Nephron progenitor cell (in vitro differentiated cells): ENCODE measurements around the gene CREBBP.
"Not testable (repeated sequence)": the region's sequence is repeated elsewhere in the genome, so short reads cannot be mapped to it uniquely, and the experiment has no call there.

Experiments used
- DNase-seq: peaks from one replicate; pipeline ENCODE4 v3.0.0; 2021
- H3K27ac Mint-ChIP-seq: 2 replicates; pipeline ENCODE4 v1.8.0; 2021; ENCODE audit warnings: mild to moderate bottlenecking, moderate library complexity, mixed read lengths
- H3K27me3 Mint-ChIP-seq: 2 replicates; pipeline ENCODE4 v1.8.0; 2021; ENCODE audit warnings: mild to moderate bottlenecking, low read depth, mixed read lengths; ENCODE audit not compliant: poor library complexity
- H3K36me3 Mint-ChIP-seq: 2 replicates; pipeline ENCODE4 v1.8.0; 2021; ENCODE audit warnings: low read depth, mixed read lengths
- H3K4me1 Mint-ChIP-seq: 2 replicates; pipeline ENCODE4 v1.8.0; 2021; ENCODE audit warnings: mixed read lengths
- H3K4me3 Mint-ChIP-seq: 2 replicates; pipeline ENCODE4 v1.8.0; 2021; ENCODE audit warnings: mild to moderate bottlenecking, moderate library complexity, mixed read lengths
- H3K9me3 Mint-ChIP-seq: 2 replicates; pipeline ENCODE4 v1.8.0; 2021; ENCODE audit warnings: mild to moderate bottlenecking, moderate library complexity, mixed read lengths
- CTCF ChIP-seq: fragments of 200-600 bp; sonication (generic); IDR thresholded peaks from 2 replicates; pipeline ENCODE4 v1.5.0; 2021; ENCODE audit warnings: antibody characterized with exemption

The CREBBP gene

GRCh38 chr16:3717235-3718018, 163.1 kb downstream of the CREBBP start, which contains the start of gene TRAP1:
Gene TRAP1 (minus strand): TSS chr16:3717524. CDS start chr16:3717508, 16 bp downstream.
- peak; percentile 94 for DNase-seq
- Mint-ChIP-seq H3K9me3 (no peaks in the 10 kb centered on the region), H3K4me1 (peaks cover 40% of the 10 kb centered on the region), H3K4me3 (peak within 1 kb of the TSS; percentile 83), H3K27ac (peak within 1 kb of the TSS; percentile 16), H3K36me3 (peaks cover 27% of the 10 kb centered on the region), H3K27me3 (no peaks in the 10 kb centered on the region)
- TF ChIP-seq CTCF = no peak

- Mint-ChIP-seq H3K4me3 (peak overlapping the region; percentile 83), H3K36me3 (peaks cover 32% of the 10 kb centered on the region), H3K9me3 (no peaks in the 10 kb centered on the region), H3K4me1 (peaks cover 43% of the 10 kb centered on the region), H3K27ac (no peak overlapping the region), H3K27me3 (no peaks in the 10 kb centered on the region)
- TF ChIP-seq CTCF = no peak
- no peak for DNase-seq
Observed at GRCh38 chr16:3716831-3717234, 163.7 kb downstream of the CREBBP start.

GRCh38 chr16:3715430-3715829, 165.1 kb downstream of the CREBBP start:
- peaks cover 36% of the 10 kb centered on the region for H3K36me3 Mint-ChIP-seq
- no peaks in the 10 kb centered on the region for H3K27me3 Mint-ChIP-seq
- peaks cover 43% of the 10 kb centered on the region for H3K4me1 Mint-ChIP-seq
- TF ChIP-seq CTCF = no peak
- no peak for DNase-seq
- H3K4me3 Mint-ChIP-seq = peak overlapping the region; percentile 34
- no peaks in the 10 kb centered on the region for H3K9me3 Mint-ChIP-seq
- no peak overlapping the region for H3K27ac Mint-ChIP-seq

- H3K4me1 Mint-ChIP-seq = peaks cover 43% of the 10 kb centered on the region
- H3K27ac Mint-ChIP-seq, H3K9me3 Mint-ChIP-seq, H3K27me3 Mint-ChIP-seq, H3K4me3 Mint-ChIP-seq, DNase-seq: not testable (repeated sequence)
- peaks cover 46% of the 10 kb centered on the region for H3K36me3 Mint-ChIP-seq
Observed at GRCh38 chr16:3714378-3714777, 166.1 kb downstream of the CREBBP start.

- Mint-ChIP-seq H3K36me3 (peaks cover 48% of the 10 kb centered on the region), H3K4me3 (no peak overlapping the region), H3K4me1 (peaks cover 43% of the 10 kb centered on the region), H3K9me3 (no peaks in the 10 kb centered on the region), H3K27ac (peak overlapping the region; percentile 96), H3K27me3 (no peaks in the 10 kb centered on the region)
- TF ChIP-seq CTCF = no peak
- DNase-seq = no peak
Observed at GRCh38 chr16:3713587-3714242, 166.8 kb downstream of the CREBBP start.

GRCh38 chr16:3712861-3713372, 167.6 kb downstream of the CREBBP start:
- Mint-ChIP-seq H3K27ac (peak overlapping the region; percentile 96), H3K27me3 (no peaks in the 10 kb centered on the region), H3K36me3 (peaks cover 49% of the 10 kb centered on the region), H3K4me1 (peaks cover 39% of the 10 kb centered on the region), H3K9me3 (no peaks in the 10 kb centered on the region), H3K4me3 (no peak overlapping the region)
- no peak for DNase-seq
- TF ChIP-seq CTCF = no peak
